SH-SY5Y (cell line): ENCODE data around the gene KCNQ4.

Experiments used
- GATA2 ChIP-seq: IDR thresholded peaks from 2 replicates; pipeline ENCODE4 v1.6.1; 2011; ENCODE audit warnings: mild to moderate bottlenecking, low read depth, low read length
- GATA3 ChIP-seq: IDR thresholded peaks from 2 replicates; pipeline ENCODE4 v1.6.1; 2011; ENCODE audit warnings: low read depth, mild to moderate bottlenecking, low read length, moderate library complexity

DNA sequence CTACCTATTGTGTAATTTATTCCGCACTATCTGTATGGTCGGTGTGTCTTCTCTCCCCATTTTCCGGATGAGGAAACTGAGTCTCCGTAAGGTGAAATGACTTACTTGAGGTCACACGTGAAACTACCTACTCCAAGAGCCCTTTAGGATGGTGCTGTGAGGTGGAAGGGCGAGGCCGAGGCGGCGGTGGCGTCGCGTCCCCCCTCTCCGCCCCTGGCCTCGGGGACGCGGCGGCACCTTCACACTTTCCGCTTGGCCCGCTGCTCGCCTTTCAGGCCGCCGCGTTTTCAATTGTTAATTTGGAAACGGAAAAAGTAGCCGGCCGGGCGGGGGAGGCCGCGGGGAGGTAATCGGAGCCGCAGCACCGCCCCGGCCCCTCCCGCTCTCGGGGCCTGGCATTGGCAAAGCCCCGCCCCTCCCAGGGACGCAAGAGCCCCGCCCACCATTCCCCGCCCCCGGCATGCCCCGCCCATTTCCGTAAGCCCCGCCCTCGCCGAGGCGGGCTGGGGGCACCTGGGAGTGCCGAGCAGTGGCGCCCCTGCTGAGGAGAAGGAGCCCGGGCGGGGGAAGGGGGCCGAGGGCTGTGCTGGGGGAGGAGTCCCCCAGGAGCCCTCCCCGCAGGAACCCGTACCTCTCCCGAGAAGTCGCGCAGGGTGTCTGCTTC lies 18.6 kb downstream of the KCNQ4 start:
- TF ChIP-seq GATA3 = no peak
- TF ChIP-seq GATA2 = no peak
